Head of caudate nucleus (tissue), 42 donors: ENCODE results near the gene TNS3.

Experiments
- DNase-seq, 42 donors: peaks; one replicate each; pipeline versions ENCODE4 v3.0.0 to v3.0.0-alpha.2; 2020 to 2021; ENCODE audit warnings: mixed read lengths in 7 of 42
- intact Hi-C: fragments of 100-400 bp; cut with DNase I; formaldehyde crosslinking; loops from one replicate; pipeline ENCODE4 v1.15.0; 2022

The TNS3 gene

GRCh38 chr7:47428768-47429472 is 153.0 kb downstream of the TNS3 start:
- intact Hi-C loops: loop anchor here (10.0 kb wide), 1 partner anchor 134 kb away; no protein-coding TSS in a partner anchor
- no peak for DNase-seq

- DNase-seq: peak in 2 of 42 donors; percentile 15 to 46
- intact Hi-C loops: loop anchor here (10.0 kb wide), 1 partner anchor 133 kb away; no protein-coding TSS in a partner anchor
These were observed 153.7 kb downstream of the TNS3 start for GRCh38 chr7:47428052-47428767.

- intact Hi-C loops: loop anchor here (10.0 kb wide), 1 partner anchor 132 kb away; no protein-coding TSS in a partner anchor
- no peak for DNase-seq
These were observed 154.8 kb downstream of the TNS3 start for GRCh38 chr7:47427051-47427643.

- DNase-seq: no peak
- intact Hi-C loops: loop anchor here (10.0 kb wide), 1 partner anchor 130 kb away; no protein-coding TSS in a partner anchor
These were observed 157.4 kb downstream of the TNS3 start for GRCh38 chr7:47424523-47424922.

- intact Hi-C loops: loop anchor here (10.0 kb wide), 1 partner anchor 128 kb away; no protein-coding TSS in a partner anchor
- peak in 3 of 42 donors; percentile 4 to 12 (median 10) for DNase-seq
These were observed 158.7 kb downstream of the TNS3 start for GRCh38 chr7:47423196-47423595.

- DNase-seq: peak in 2 of 42 donors; percentile 5 to 16
- intact Hi-C loops: loop anchor here (10.0 kb wide), 1 partner anchor 128 kb away; no protein-coding TSS in a partner anchor
These were observed 159.3 kb downstream of the TNS3 start for GRCh38 chr7:47422611-47423010.

- peak in 4 of 42 donors; percentile 0 to 11 (median 5) for DNase-seq
- intact Hi-C loops: loop anchor here (10.0 kb wide), 1 partner anchor 127 kb away; no protein-coding TSS in a partner anchor
These were observed 160.5 kb downstream of the TNS3 start for GRCh38 chr7:47421456-47421855.

- DNase-seq: peak in 2 of 42 donors; percentile 3 to 5
- intact Hi-C loops: loop anchor here (10.0 kb wide), 1 partner anchor 125 kb away; no protein-coding TSS in a partner anchor
These were observed 161.7 kb downstream of the TNS3 start for GRCh38 chr7:47420122-47420780.

GRCh38 chr7:47419471-47419870 is 162.4 kb downstream of the TNS3 start:
- DNase-seq: no peak
- intact Hi-C loops: no loop called here

- intact Hi-C loops: no loop called here
- DNase-seq: peak in 2 of 42 donors; percentile 2 to 6
These were observed 163.2 kb downstream of the TNS3 start for GRCh38 chr7:47418601-47419309.

- DNase-seq: peak in 5 of 42 donors; percentile 5 to 34 (median 21)
- intact Hi-C loops: no loop called here
These were observed 165.1 kb downstream of the TNS3 start for GRCh38 chr7:47416492-47417480.

- intact Hi-C loops: no loop called here
- peak in 5 of 42 donors; percentile 6 to 25 (median 10) for DNase-seq
These were observed 166.3 kb downstream of the TNS3 start for GRCh38 chr7:47415318-47416212.

GRCh38 chr7:47414342-47415317 is 167.3 kb downstream of the TNS3 start:
- DNase-seq: peak in 5 of 42 donors; percentile 4 to 26 (median 12)
- intact Hi-C loops: no loop called here

- intact Hi-C loops: no loop called here
- DNase-seq: peak in 5 of 42 donors; percentile 4 to 21 (median 12)
These were observed 168.2 kb downstream of the TNS3 start for GRCh38 chr7:47413526-47414341.
